RWPE2 (cell line): ENCODE measurements around the gene SLCO4A1.

Experiments used
- ATAC-seq: fragments of 200-7000 bp; cut with Tn5 transposase; 3 replicates; pipeline ENCODE4 v1.9.1; 2021; ENCODE audit warnings: low read depth
- DNase-seq: peaks from one replicate; pipeline ENCODE4 v3.0.0-alpha.2; 2020; ENCODE audit warnings: low spot score
- H3K27ac ChIP-seq: fragments of 450-650 bp; 2 replicates; pipeline ENCODE4 v1.5.1; 2017; ENCODE audit warnings: mild to moderate bottlenecking; ENCODE audit not compliant: poor library complexity, severe bottlenecking
- H3K27me3 ChIP-seq: fragments of 250-450 bp; sonication (Bioruptor Pico); 2 replicates; pipeline ENCODE4 v1.5.1; 2021; ENCODE audit warnings: mild to moderate bottlenecking, moderate library complexity; ENCODE audit not compliant: insufficient read depth, poor library complexity, severe bottlenecking
- H3K36me3 ChIP-seq: fragments of 250-450 bp; sonication (Bioruptor Pico); 2 replicates; pipeline ENCODE4 v1.5.1; 2020; ENCODE audit warnings: low read depth, mild to moderate bottlenecking, moderate library complexity
- H3K4me1 ChIP-seq: fragments of 250-450 bp; sonication (Bioruptor Pico); 2 replicates; pipeline ENCODE4 v1.5.1; 2021; ENCODE audit warnings: mild to moderate bottlenecking, moderate library complexity; ENCODE audit not compliant: insufficient read depth, poor library complexity, severe bottlenecking
- H3K4me3 ChIP-seq: fragments of 250-450 bp; sonication (Bioruptor Pico); 2 replicates; pipeline ENCODE4 v1.5.1; 2021; ENCODE audit warnings: mild to moderate bottlenecking, moderate library complexity; ENCODE audit not compliant: severe bottlenecking
- H3K9me3 ChIP-seq: fragments of 250-450 bp; sonication (Bioruptor Pico); 2 replicates; pipeline ENCODE4 v1.5.1; 2021; ENCODE audit warnings: mild to moderate bottlenecking, moderate library complexity; ENCODE audit not compliant: severe bottlenecking
- TF ChIP-seq, protein P1 (sequence below): fragments of 450-650 bp; IDR thresholded peaks from one replicate; pipeline ENCODE4 v1.5.1; 2017; ENCODE audit warnings: mild to moderate bottlenecking, moderate library complexity; ENCODE audit not compliant: poor library complexity, severe bottlenecking

The SLCO4A1 gene

DNA sequence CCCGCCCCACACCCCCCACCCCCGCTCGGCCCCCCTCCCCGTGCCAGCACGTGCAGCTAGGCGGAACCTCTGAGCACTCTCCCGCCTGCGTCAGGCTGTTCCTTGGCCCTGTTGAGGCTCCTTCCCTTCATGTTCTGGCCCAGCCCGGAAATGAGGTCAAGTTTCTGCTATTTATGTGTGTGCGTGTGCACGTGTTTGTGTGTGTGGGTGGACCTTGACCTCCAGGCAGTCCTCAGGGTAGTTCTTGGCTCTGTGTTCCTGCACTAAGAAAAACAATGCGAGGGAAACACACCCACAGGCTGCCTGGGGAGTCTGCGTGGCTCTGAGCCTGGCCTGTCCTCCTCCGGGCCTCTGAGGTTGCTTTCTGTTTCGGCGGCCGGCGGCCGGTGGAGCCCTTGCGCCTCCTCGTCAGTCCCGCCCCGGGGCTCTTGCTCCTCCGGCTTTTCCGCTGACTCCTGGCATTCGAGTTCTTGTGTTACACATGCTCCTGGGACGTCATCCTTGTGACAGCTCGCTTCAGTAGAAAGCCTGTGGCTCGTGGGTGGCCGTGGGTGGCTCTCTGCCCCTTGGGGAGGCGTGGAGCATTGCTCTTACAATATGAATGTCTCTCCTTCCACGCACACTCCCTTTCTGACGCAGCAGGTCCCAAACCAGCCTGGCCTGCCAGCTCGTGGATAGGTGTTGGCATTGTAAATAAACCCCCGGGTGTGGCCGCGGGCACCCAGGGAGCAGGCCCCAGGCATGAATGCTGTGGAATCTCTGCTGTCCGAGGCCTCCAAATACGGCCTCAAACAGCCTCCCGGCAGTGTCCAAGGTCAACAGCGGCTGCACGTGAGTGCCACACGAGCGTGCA is 10.0 kb downstream of the SLCO4A1 start:
- peak; percentile 99 for DNase-seq
- H3K9me3 ChIP-seq: no peaks in the 10 kb centered on the region
- no peaks in the 10 kb centered on the region for H3K27me3 ChIP-seq
- peak; percentile 89 for ATAC-seq
- TF ChIP-seq, protein P1, sequence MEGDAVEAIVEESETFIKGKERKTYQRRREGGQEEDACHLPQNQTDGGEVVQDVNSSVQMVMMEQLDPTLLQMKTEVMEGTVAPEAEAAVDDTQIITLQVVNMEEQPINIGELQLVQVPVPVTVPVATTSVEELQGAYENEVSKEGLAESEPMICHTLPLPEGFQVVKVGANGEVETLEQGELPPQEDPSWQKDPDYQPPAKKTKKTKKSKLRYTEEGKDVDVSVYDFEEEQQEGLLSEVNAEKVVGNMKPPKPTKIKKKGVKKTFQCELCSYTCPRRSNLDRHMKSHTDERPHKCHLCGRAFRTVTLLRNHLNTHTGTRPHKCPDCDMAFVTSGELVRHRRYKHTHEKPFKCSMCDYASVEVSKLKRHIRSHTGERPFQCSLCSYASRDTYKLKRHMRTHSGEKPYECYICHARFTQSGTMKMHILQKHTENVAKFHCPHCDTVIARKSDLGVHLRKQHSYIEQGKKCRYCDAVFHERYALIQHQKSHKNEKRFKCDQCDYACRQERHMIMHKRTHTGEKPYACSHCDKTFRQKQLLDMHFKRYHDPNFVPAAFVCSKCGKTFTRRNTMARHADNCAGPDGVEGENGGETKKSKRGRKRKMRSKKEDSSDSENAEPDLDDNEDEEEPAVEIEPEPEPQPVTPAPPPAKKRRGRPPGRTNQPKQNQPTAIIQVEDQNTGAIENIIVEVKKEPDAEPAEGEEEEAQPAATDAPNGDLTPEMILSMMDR: peak; percentile 37
- H3K36me3 ChIP-seq: peaks cover 11% of the 10 kb centered on the region
- H3K4me3 ChIP-seq: no peak overlapping the region
- H3K4me1 ChIP-seq: peaks cover 34% of the 10 kb centered on the region
- peak overlapping the region; percentile 81 for H3K27ac ChIP-seq

DNA sequence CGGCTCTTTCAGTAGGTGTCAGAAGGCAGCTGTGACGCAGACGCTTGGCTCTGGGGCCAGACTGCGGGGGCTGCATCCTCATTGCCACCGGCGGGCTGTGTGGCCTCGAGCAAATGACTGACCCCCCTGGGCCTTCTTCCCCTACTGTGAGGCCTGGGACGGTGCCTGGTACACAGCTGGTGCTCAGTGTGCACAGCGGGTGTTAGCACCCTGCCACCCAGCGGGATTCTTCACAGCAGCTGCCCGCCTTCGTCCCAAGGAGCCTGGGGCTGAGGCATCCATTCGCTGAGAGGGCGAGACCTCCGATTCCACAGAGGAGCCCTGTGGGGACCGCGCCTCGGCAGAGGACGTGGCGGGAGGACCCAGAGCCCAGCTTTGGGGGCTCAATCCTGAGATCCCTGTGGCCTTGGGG is 10.6 kb downstream of the SLCO4A1 start:
- H3K4me1 ChIP-seq: peaks cover 34% of the 10 kb centered on the region
- H3K27ac ChIP-seq: peak overlapping the region; percentile 81
- H3K4me3 ChIP-seq: no peak overlapping the region
- H3K36me3 ChIP-seq: peaks cover 11% of the 10 kb centered on the region
- no peaks in the 10 kb centered on the region for H3K9me3 ChIP-seq
- DNase-seq: no peak
- no peak for ATAC-seq
- TF ChIP-seq, protein P1: no peak
- no peaks in the 10 kb centered on the region for H3K27me3 ChIP-seq

GRCh38 chr20:62653373-62653772 is 11.1 kb downstream of the SLCO4A1 start:
- no peak overlapping the region for H3K4me3 ChIP-seq
- H3K36me3 ChIP-seq: peaks cover 11% of the 10 kb centered on the region
- TF ChIP-seq, protein P1: no peak
- H3K4me1 ChIP-seq: peaks cover 34% of the 10 kb centered on the region
- H3K27me3 ChIP-seq: no peaks in the 10 kb centered on the region
- DNase-seq: no peak
- no peak for ATAC-seq
- H3K27ac ChIP-seq: peak overlapping the region; percentile 81
- H3K9me3 ChIP-seq: no peaks in the 10 kb centered on the region

GRCh38 chr20:62653951-62654685 is 11.8 kb downstream of the SLCO4A1 start:
- Histone ChIP-seq H3K9me3 (no peaks in the 10 kb centered on the region), H3K27me3 (no peaks in the 10 kb centered on the region), H3K36me3 (peaks cover 11% of the 10 kb centered on the region), H3K4me3 (no peak overlapping the region), H3K4me1 (peaks cover 34% of the 10 kb centered on the region), H3K27ac (no peak overlapping the region)
- DNase-seq (no peak), ATAC-seq (no peak)
- TF ChIP-seq, protein P1: no peak
